ENCODE measurements around the gene TPPP3.

TPPP3 gene

GRCh38 chr16:67423611-67424260 is 30.4 kb upstream of the TPPP3 start:
- no peak overlapping the region for H3K4me3 ChIP-seq (ENCODE audit: low read depth, low read length)
- no peaks in the 10 kb centered on the region for H3K27me3 ChIP-seq
- no peak for DNase-seq
- H3K9me3 ChIP-seq = no peaks in the 10 kb centered on the region
- TF ChIP-seq CTCF (IDR thresholded peaks at IDR 0.05; ENCODE audit: low read depth, low read length) = no peak
- H3K36me3 ChIP-seq = no peaks in the 10 kb centered on the region
- peaks cover 4% of the 10 kb centered on the region for H3K4me1 ChIP-seq

DNA sequence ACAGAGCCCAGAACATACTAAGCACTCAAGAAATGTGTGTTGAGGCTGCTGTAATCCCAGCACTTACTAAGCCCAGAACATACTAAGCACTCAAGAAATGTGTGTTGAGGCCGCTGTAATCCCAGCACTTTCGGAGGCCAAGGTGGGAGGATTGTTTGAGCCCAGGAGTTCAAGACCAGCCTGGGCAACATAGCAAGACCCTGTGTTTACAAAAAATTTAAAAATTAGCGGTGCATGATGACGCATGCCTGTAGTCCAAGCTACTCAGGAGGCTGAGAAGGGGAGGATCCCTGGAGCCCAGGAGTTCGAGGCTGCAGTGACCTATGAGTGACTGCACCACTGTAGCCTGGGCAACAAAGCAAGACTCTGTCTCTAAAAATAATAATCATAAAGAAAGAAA is 29.7 kb upstream of the TPPP3 start:
- DNase-seq = no peak
- no peaks in the 10 kb centered on the region for H3K9me3 ChIP-seq
- no peaks in the 10 kb centered on the region for H3K36me3 ChIP-seq
- H3K27me3 ChIP-seq = no peaks in the 10 kb centered on the region
- TF ChIP-seq CTCF (IDR thresholded peaks at IDR 0.05; ENCODE audit: low read depth, low read length) = no peak
- H3K4me1 ChIP-seq = no peaks in the 10 kb centered on the region
- H3K4me3 ChIP-seq (ENCODE audit: low read depth, low read length) = no peak overlapping the region

- no peaks in the 10 kb centered on the region for H3K27me3 ChIP-seq
- DNase-seq = no peak
- H3K4me1 ChIP-seq = no peaks in the 10 kb centered on the region
- no peak overlapping the region for H3K4me3 ChIP-seq (ENCODE audit: low read depth, low read length)
- no peaks in the 10 kb centered on the region for H3K9me3 ChIP-seq
- H3K36me3 ChIP-seq = no peaks in the 10 kb centered on the region
- TF ChIP-seq CTCF (IDR thresholded peaks at IDR 0.05; ENCODE audit: low read depth, low read length) = no peak
Measured at GRCh38 chr16:67421030-67421429, 27.7 kb upstream of the TPPP3 start.

GRCh38 chr16:67419931-67420330 is 26.6 kb upstream of the TPPP3 start:
- no peak for TF ChIP-seq CTCF (IDR thresholded peaks at IDR 0.05; ENCODE audit: low read depth, low read length)
- DNase-seq = no peak
- H3K9me3 ChIP-seq = no peaks in the 10 kb centered on the region
- H3K27me3 ChIP-seq = no peaks in the 10 kb centered on the region
- no peaks in the 10 kb centered on the region for H3K36me3 ChIP-seq
- H3K4me1 ChIP-seq = no peaks in the 10 kb centered on the region
- no peak overlapping the region for H3K4me3 ChIP-seq (ENCODE audit: low read depth, low read length)

DNA sequence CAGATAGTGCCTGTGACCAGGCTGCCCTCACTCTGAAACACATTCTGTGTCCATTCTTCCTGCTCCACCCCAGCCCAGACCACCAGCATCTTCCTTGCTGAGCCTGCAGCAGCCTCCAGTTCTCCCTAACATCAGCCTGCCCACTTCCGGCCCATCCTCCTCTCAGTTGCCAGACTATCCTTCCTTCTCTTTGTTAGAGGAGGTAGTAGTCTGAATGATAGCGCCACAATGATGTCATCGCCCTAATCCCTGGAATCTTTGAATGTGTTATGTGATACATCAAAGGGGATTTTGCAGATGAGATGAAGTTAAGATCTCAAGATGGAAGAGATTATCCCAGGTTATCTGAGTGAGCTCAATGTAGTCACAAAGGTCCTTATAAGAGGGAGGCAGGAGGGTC is 26.2 kb upstream of the TPPP3 start:
- H3K36me3 ChIP-seq = no peaks in the 10 kb centered on the region
- no peaks in the 10 kb centered on the region for H3K27me3 ChIP-seq
- no peaks in the 10 kb centered on the region for H3K9me3 ChIP-seq
- TF ChIP-seq CTCF (IDR thresholded peaks at IDR 0.05; ENCODE audit: low read depth, low read length) = no peak
- no peak for DNase-seq
- no peak overlapping the region for H3K4me3 ChIP-seq (ENCODE audit: low read depth, low read length)
- no peaks in the 10 kb centered on the region for H3K4me1 ChIP-seq

- no peak for DNase-seq
- H3K4me3 ChIP-seq (ENCODE audit: low read depth, low read length) = no peak overlapping the region
- TF ChIP-seq CTCF (IDR thresholded peaks at IDR 0.05; ENCODE audit: low read depth, low read length) = no peak
Measured at GRCh38 chr16:67417333-67418061, 24.2 kb upstream of the TPPP3 start.

More at GRCh38 chr16:67417333-67418061, 24.2 kb upstream of the TPPP3 start:
- no peaks in the 10 kb centered on the region for H3K9me3 ChIP-seq
- no peaks in the 10 kb centered on the region for H3K36me3 ChIP-seq
- no peaks in the 10 kb centered on the region for H3K4me1 ChIP-seq
- no peaks in the 10 kb centered on the region for H3K27me3 ChIP-seq
